OCI-LY1 (cell line): ENCODE results near the gene LRRC74A.

Source experiments
- H2AFZ ChIP-seq: fragments of 200-600 bp; sonication (generic), shearing (Covaris generic); 2 replicates; pipeline ENCODE4 v1.6.0; 2014; ENCODE audit warnings: antibody characterized with exemption, mild to moderate bottlenecking, low read length
- H3F3A ChIP-seq: fragments of 200-600 bp; sonication (generic), shearing (Covaris generic); 2 replicates; pipeline ENCODE4 v1.6.0; 2014; ENCODE audit warnings: mild to moderate bottlenecking, antibody characterized with exemption, low read length, moderate library complexity; ENCODE audit not compliant: insufficient read depth
- H3K27ac ChIP-seq: fragments of 200-600 bp; sonication (generic); 2 replicates; pipeline ENCODE4 v1.5.1; 2014; ENCODE audit warnings: low read length, mixed run types, mild to moderate bottlenecking, low read depth; ENCODE audit not compliant: poor library complexity, severe bottlenecking
- H3K27me3 ChIP-seq: fragments of 200-600 bp; sonication (generic); 2 replicates; pipeline ENCODE4 v1.6.0; 2014; ENCODE audit warnings: antibody characterized with exemption, mild to moderate bottlenecking, low read length, moderate library complexity; ENCODE audit not compliant: insufficient read depth
- H3K36me3 ChIP-seq: fragments of 200-600 bp; sonication (generic); 2 replicates; pipeline ENCODE4 v1.6.1; 2014; ENCODE audit warnings: mild to moderate bottlenecking, antibody characterized with exemption, low read length, moderate library complexity, mixed read lengths; ENCODE audit not compliant: insufficient read depth
- H3K4me1 ChIP-seq: fragments of 200-600 bp; sonication (generic); 2 replicates; pipeline ENCODE4 v1.5.1; 2014; ENCODE audit warnings: mild to moderate bottlenecking, low read length, moderate library complexity; ENCODE audit not compliant: insufficient read depth, severe bottlenecking
- H3K4me2 ChIP-seq: fragments of 200-600 bp; sonication (generic), shearing (Covaris generic); 2 replicates; pipeline ENCODE4 v1.6.1; 2014; ENCODE audit warnings: low read length
- H3K4me3 ChIP-seq: fragments of 200-600 bp; sonication (generic); 2 replicates; pipeline ENCODE4 v1.5.1; 2014; ENCODE audit warnings: low read length, low read depth, mild to moderate bottlenecking, mixed read lengths; ENCODE audit not compliant: poor library complexity, severe bottlenecking
- H3K79me2 ChIP-seq: fragments of 200-600 bp; shearing (Covaris generic); 2 replicates; pipeline ENCODE4 v1.6.1; 2016; ENCODE audit warnings: mixed run types, low read length, mixed read lengths; ENCODE audit not compliant: insufficient read depth
- H3K9ac ChIP-seq: fragments of 200-600 bp; sonication (generic), shearing (Covaris generic); 2 replicates; pipeline ENCODE4 v1.6.1; 2014; ENCODE audit warnings: mild to moderate bottlenecking, low read length, mixed read lengths
- H3K9me2 ChIP-seq: fragments of 200-600 bp; sonication (generic), shearing (Covaris generic); 2 replicates; pipeline ENCODE4 v1.6.1; 2014; ENCODE audit warnings: low read depth, mild to moderate bottlenecking, low read length, mixed read lengths
- H3K9me3 ChIP-seq: fragments of 200-600 bp; shearing (Covaris generic); 2 replicates; pipeline ENCODE4 v1.6.1; 2014; ENCODE audit warnings: low read length, mixed read lengths
- H4K20me1 ChIP-seq: fragments of 200-600 bp; sonication (generic), shearing (Covaris generic); 2 replicates; pipeline ENCODE4 v1.6.0; 2016; ENCODE audit warnings: mild to moderate bottlenecking, low read length; ENCODE audit not compliant: insufficient read depth
- EZH2 ChIP-seq: fragments of 200-600 bp; sonication (generic), shearing (Covaris generic); IDR thresholded peaks from 2 replicates; pipeline ENCODE4 v1.8.0; 2017; ENCODE audit warnings: borderline replicate concordance, mixed run types, mild to moderate bottlenecking, antibody characterized with exemption, low read length, moderate library complexity, mixed read lengths
- TF ChIP-seq, protein P1 (sequence below): fragments of 200-600 bp; sonication (generic), shearing (Covaris generic); IDR thresholded peaks from 2 replicates; pipeline ENCODE4 v1.5.1; 2017; ENCODE audit warnings: mild to moderate bottlenecking, antibody characterized with exemption, low read length, moderate library complexity, mixed read lengths

The LRRC74A gene

DNA sequence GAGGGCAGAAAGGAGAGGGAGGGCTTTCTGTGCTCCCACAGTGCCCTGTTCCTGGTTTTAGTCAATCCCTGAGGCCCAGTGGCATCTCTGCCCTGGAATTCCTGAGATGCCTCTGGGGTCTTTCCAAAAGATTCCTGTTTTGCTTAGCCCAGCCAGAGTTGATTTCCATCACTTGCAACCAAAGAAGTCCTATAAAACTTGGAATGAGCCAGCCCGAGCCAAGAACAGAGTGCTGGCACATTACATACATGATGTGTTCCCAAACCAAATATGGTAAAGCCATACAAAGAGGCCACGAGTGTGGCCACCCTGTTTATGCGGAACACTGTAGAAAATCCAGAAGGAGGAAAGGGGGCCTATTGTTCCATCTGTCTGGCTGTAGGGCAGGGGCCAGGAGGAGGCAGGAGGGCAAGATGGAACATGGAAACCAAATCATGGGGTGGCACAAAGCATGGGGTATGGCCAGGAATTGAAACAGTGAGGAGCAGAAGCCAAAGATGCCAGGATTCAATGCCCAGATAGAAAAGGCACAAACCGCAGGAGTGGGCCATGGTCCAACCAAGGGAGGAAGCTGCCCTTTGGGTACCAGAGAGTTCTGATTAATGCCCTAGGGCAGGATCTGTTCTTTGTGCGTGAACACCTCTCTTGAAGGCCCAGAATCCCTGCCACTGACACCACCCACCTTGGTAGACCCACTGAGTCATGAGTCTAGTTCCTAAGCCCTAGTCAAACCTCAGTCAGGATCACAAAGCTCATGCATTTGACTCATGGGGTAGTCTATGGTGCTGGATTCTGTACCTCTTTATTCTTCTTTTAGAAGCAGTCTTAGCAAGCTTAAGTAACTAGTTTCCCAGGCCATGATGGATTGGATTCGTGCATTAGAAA is 75.2 kb downstream of the LRRC74A start:
- Histone ChIP-seq H4K20me1 (no peaks in the 10 kb centered on the region), H3K4me2 (no peak overlapping the region), H3K4me3 (no peak overlapping the region), H3K9ac (no peak overlapping the region), H3K79me2 (no peaks in the 10 kb centered on the region), H2AFZ (no peak overlapping the region), H3K4me1 (peaks cover 4% of the 10 kb centered on the region), H3K9me2 (no peaks in the 10 kb centered on the region), H3K27me3 (no peaks in the 10 kb centered on the region; the same call in 1 of the 2 replicates), H3F3A (no peaks in the 10 kb centered on the region), H3K9me3 (no peaks in the 10 kb centered on the region), H3K27ac (no peak overlapping the region), H3K36me3 (no peaks in the 10 kb centered on the region)
- no peak for TF ChIP-seq EZH2
- TF ChIP-seq, protein P1, sequence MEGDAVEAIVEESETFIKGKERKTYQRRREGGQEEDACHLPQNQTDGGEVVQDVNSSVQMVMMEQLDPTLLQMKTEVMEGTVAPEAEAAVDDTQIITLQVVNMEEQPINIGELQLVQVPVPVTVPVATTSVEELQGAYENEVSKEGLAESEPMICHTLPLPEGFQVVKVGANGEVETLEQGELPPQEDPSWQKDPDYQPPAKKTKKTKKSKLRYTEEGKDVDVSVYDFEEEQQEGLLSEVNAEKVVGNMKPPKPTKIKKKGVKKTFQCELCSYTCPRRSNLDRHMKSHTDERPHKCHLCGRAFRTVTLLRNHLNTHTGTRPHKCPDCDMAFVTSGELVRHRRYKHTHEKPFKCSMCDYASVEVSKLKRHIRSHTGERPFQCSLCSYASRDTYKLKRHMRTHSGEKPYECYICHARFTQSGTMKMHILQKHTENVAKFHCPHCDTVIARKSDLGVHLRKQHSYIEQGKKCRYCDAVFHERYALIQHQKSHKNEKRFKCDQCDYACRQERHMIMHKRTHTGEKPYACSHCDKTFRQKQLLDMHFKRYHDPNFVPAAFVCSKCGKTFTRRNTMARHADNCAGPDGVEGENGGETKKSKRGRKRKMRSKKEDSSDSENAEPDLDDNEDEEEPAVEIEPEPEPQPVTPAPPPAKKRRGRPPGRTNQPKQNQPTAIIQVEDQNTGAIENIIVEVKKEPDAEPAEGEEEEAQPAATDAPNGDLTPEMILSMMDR, result no peak

DNA sequence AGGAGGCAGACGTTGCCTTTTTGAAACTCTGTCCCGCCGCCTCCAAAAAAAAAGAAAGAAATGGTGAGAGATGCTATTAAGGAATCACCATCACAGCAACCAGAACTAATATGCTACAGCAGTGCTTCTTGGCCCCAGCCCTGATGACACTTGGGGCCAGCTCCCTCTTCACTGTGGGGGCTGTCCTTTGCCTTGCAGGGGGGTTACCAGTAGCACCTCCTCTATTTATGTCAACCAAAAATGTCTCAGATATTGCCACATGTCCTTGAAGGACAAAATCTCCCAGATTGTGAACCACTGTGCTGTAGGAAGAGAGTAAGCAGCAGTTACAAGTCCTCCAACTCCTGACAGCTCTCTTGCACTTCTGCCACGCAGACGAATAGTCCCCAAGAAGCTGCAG is 76.4 kb downstream of the LRRC74A start:
- no peak for TF ChIP-seq EZH2
- TF ChIP-seq, protein P1, result no peak
- H3K9ac ChIP-seq, result no peak overlapping the region
- no peak overlapping the region for H3K4me3 ChIP-seq
- no peak overlapping the region for H3K27ac ChIP-seq
- no peaks in the 10 kb centered on the region for H3K79me2 ChIP-seq
- no peak overlapping the region for H2AFZ ChIP-seq
- H3K27me3 ChIP-seq, result no peaks in the 10 kb centered on the region; the same call in 1 of the 2 replicates
- no peak overlapping the region for H3K4me2 ChIP-seq
- H3K9me2 ChIP-seq, result no peaks in the 10 kb centered on the region
- H3K4me1 ChIP-seq, result peaks cover 4% of the 10 kb centered on the region
- H3K9me3 ChIP-seq, result no peaks in the 10 kb centered on the region
- H4K20me1 ChIP-seq, result no peaks in the 10 kb centered on the region
- H3F3A ChIP-seq, result no peaks in the 10 kb centered on the region
- H3K36me3 ChIP-seq, result no peaks in the 10 kb centered on the region

DNA sequence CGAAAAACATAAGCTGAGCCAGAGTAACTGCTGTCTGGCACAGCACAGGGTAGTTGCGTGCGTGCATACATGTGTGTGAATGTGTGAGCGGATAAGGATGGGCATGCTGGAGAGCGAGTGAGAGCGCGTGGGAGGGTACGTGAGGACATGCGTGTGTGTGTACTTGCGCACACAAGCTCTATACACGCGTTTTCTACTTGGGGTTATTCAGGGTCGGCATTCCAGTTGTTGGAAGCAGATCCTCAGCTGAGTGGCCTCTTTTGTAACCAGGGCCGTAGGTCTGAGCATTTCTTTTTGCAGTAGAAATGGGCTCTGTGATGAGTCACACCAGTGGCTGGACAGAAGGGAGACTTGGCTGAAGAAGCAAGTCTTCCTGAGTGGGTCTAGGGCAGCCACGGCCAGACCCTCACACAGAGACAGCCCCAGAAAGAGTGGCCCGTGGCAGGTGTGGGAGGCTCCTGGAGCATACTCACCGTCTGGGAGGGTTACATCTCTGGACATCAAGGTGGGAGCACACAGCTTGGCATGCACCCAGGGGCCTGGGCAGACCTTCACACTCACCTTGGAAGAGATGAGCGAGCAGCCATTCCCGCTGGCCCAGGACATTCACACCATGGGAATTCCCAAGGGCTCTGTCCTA is 78.0 kb downstream of the LRRC74A start:
- H3K27ac ChIP-seq, result no peak overlapping the region

More for the DNA sequence above, 78.0 kb downstream of the LRRC74A start:
- Histone ChIP-seq H3K4me3 (no peak overlapping the region), H3K9me3 (no peaks in the 10 kb centered on the region), H4K20me1 (no peaks in the 10 kb centered on the region), H2AFZ (no peak overlapping the region), H3K79me2 (no peaks in the 10 kb centered on the region), H3K4me2 (no peak overlapping the region), H3K4me1 (peaks cover 4% of the 10 kb centered on the region), H3K9ac (no peak overlapping the region), H3K27me3 (no peaks in the 10 kb centered on the region; the same call in 1 of the 2 replicates), H3K9me2 (no peaks in the 10 kb centered on the region), H3K36me3 (no peaks in the 10 kb centered on the region), H3F3A (no peaks in the 10 kb centered on the region)
- TF ChIP-seq EZH2, result no peak
- TF ChIP-seq, protein P1, result no peak
